GM18861 (cell line): ENCODE data around the gene PARP16.

Experiments
- ATAC-seq: cut with Tn5 transposase; IDR thresholded peaks from one replicate; pipeline ENCODE4 v1.9.1; 2021; ENCODE audit not compliant: unreplicated experiment

The PARP16 gene, protein sequence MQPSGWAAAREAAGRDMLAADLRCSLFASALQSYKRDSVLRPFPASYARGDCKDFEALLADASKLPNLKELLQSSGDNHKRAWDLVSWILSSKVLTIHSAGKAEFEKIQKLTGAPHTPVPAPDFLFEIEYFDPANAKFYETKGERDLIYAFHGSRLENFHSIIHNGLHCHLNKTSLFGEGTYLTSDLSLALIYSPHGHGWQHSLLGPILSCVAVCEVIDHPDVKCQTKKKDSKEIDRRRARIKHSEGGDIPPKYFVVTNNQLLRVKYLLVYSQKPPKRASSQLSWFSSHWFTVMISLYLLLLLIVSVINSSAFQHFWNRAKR

DNA sequence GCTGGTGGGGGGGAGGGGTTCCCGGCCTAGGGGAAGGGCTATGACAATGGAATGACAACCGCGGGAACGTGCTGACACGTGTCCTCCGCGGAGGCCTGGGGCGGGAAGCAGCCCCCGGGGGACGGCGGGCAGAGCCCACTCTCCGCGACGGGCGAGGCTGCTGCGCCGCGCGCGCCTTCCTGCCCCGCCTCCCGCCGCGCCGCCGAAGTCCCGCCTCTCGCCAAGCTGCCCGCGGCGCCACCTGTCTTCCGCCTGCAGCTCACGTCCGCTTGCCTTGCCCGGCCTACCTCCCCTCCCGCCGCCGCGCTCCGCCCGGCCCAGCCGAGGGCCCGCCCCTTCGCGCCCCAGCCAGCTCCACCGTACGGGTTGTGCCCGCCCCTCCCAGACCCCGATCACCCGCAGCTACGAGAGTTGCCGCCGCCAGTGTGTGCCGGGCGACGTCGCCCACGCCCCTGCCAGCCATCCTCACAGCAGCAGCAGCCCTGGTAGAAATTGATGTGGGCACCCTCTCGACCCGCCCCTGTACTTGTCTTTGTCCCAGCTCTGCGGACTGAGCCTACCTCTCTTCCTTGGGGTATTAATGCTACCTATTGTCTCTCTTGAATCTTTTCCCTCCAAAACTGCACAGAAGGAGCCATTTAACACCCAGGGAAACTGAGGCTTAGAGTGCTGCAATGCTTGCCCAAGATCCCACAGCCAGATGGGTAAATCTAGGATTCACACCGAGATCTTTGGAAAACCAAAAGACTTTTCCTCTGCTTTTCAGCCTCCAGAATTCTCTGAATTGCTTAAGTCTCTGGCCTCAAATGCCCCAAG, at the start of gene PARP16:
Gene PARP16 (minus strand): TSS at position 180 of the 816 bp plus-strand sequence. CDS start 457 bp downstream, outside the sequence.
- ATAC-seq = peak; percentile 83

DNA sequence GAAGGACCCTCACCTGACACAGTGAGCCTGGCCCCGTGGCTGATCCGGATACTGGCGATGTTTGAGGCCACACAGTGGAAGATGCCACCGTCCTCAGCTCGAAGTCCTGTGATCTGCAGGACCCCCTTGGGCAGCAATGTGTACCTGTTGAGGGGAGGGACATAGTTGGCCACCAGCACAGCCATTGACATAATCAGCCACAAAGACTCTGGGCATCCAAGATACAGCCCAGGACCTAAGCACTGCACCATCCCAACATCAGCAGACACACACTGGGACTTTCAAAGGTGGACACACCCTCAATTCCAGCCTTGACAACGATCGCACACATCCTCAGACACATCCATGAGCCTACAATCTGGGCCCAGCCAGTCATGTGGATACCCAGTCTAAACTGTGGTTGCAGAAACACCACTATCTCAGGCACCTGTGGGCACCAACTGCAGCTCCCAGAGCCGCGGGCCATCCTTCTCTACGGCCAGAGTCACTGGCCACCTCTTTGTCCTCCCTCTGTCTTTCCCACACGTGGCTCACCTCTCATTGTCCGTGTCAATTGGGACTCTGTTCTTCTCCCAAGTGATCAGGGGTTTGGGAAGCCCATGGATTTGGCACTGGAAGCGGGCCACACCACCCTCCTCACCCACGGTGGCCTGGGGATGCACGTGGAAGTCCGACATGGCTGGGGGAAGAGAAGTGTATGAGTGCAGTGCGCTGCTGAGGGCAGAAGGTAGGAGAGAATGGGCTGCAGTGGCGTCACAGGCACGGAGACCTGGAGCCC, 48.8 kb upstream of the PARP16 start:
- no peak for ATAC-seq

GRCh38 chr15:65334586-65335231, 48.0 kb upstream of the PARP16 start:
- ATAC-seq = no peak

DNA sequence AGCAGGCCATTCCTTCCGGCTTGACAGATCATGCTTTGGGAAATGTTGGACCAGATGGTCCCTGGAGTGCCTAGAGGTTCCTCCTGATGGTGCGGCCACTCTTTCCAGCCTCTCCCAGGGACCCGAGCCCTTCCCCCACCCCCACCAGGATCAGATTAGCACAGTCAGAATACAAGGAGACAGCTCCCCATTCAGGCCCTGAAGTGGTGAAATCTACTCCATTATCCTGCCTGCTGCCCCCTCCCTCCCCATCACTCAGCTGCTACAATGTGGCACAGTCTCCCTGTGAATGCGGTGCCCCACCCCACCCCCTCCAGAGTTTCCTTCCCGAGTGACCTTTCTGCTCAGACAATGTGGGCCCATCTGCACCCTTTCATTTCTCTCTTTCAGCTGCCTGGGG, 47.2 kb upstream of the PARP16 start:
- no peak for ATAC-seq

DNA sequence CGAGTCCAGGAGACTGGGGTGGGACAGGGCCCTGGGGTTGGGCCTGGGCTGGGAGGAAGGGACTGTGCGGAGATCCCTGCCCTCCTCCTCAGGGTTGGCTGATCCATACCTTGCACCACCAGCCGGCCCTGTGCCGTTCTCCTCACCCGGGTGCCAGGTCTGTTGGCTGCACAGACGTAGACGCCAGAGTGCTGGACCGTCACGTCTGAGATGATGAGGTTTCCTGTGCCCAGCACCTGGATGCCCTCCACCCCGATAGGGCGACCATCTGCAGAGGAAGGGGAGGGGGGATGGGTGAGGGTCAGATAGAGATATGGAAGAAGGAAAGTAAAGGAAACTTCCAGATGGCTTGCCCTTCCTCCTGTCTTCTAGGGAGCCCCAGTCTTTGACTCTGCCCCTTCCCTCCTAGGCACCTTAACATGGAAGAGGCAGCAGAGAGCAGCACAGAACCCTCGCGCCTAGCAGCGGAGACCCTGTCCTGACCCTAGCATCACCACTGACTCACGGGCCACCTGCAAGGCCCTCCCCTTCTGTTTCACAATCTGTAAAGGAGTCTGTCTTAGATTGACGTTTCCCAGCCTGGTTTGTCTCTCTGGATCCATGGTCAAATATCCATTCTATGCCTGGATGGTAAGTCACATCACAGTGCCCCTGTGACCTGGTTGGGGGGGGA, 46.6 kb upstream of the PARP16 start:
- no peak for ATAC-seq

- ATAC-seq = no peak
These were observed 45.9 kb upstream of the PARP16 start for GRCh38 chr15:65332391-65333147.

GRCh38 chr15:65331811-65332210, 45.1 kb upstream of the PARP16 start:
- ATAC-seq = no peak

GRCh38 chr15:65330934-65331645, 44.4 kb upstream of the PARP16 start:
- no peak for ATAC-seq

DNA sequence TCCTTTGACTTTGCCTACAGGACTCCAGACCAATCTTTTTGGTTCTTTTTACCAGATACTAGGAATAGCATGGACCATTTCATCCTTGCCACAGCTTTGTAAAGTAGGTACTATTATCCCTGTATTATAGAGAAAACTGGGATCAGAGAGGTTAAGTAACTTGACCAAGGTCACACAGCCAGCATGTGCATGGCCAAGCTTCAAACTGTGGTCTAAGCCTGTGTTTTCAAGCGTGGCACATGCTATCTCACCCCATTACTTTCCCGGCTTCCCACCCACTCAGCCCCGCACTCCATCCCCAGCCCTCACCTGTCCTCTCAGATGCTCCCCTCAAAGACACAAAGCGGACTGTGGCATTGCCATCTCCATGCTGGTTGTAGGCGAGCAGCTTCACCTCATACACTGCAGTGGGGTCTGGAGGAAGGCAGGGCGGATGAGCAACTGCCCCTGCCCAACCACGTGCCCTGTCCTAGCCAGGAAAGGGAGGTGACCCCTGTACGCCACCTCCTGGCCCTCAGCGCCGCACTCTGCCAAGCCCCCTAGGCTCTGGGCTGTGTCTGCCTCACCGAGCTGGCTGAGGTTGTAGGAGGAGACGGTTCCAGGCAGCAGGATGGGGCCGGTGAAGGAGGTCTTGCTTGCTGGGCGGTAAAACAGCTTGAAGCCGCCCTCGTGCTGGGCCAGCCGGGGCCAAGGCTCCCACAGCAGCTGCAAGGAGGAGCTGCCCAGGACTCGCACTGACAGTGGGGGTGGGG, 43.5 kb upstream of the PARP16 start:
- no peak for ATAC-seq

DNA sequence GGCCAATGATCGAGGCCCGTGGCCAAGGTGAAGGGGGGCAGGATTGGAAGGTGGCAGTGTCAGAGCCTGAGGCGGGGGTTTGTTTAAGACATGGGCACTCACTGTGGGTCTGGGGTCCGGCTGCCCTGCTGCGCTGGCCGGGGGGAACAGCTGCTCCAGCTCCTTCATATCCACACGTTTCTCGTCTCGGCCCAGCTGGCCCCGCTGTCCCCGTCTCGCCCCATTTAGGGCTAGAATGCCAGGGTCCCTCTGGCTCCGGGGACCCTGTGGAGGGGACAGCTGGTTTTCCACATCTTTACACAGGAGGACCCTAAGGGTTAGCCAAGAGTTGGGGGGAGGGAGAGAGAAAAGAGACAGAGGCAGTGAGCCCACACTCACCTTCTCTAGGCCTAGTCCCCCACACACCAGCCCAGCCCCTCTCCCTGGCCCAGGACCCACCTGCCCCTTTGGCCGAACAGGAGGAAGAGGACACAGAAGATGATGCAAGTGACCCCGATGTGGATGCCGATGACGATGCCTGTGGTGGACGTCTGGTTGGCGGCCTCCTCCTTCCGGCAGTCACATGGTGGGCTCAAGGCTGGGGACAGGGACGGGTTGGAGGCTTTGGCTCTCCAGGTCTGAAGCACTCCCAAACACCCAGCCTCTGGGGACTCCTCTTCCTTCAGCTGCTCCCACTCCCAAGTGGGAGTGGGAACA, 42.8 kb upstream of the PARP16 start:
- ATAC-seq = no peak

GRCh38 chr15:65328506-65329287, 42.0 kb upstream of the PARP16 start:
- no peak for ATAC-seq

GRCh38 chr15:65327651-65328393, 41.1 kb upstream of the PARP16 start:
- no peak for ATAC-seq

GRCh38 chr15:65326818-65327217, 40.1 kb upstream of the PARP16 start:
- ATAC-seq = no peak

GRCh38 chr15:65326117-65326526, 39.4 kb upstream of the PARP16 start:
- ATAC-seq = no peak

GRCh38 chr15:65323071-65323511, 36.4 kb upstream of the PARP16 start:
- ATAC-seq = no peak

- ATAC-seq = peak; percentile 52
These were observed 32.2 kb upstream of the PARP16 start for GRCh38 chr15:65318870-65319356.
